NCI-H748 (cell line): ENCODE results near the gene ABCA7.

Experiments
- DNase-seq: peaks from one replicate; lab custom pipeline; 2025; ENCODE audit not compliant: unreplicated experiment; lab: John Stamatoyannopoulos, UW

ABCA7 gene

DNA sequence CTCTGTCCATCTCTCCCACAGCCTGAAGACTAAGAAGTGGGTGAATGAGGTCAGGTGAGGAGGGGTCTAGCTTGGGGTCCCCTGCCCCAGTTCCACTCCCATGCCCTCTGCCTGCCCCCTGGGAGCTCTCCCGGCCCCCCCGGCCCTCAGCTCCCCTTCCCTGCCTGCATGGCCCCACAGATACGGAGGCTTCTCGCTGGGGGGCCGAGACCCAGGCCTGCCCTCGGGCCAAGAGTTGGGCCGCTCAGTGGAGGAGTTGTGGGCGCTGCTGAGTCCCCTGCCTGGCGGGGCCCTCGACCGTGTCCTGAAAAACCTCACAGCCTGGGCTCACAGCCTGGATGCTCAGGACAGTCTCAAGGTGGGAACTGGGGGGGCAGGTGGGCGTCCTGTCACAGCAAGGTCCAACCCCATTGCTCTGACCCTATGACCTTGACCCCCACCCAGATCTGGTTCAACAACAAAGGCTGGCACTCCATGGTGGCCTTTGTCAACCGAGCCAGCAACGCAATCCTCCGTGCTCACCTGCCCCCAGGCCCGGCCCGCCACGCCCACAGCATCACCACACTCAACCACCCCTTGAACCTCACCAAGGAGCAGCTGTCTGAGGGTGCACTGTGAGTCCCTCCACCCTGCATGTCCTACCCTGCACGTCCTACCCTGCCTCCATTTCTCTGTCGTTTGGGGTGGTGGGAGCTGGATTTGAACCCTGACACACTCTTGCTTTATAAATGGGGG lies 16.1 kb downstream of the ABCA7 start:
- no peak for DNase-seq

DNA sequence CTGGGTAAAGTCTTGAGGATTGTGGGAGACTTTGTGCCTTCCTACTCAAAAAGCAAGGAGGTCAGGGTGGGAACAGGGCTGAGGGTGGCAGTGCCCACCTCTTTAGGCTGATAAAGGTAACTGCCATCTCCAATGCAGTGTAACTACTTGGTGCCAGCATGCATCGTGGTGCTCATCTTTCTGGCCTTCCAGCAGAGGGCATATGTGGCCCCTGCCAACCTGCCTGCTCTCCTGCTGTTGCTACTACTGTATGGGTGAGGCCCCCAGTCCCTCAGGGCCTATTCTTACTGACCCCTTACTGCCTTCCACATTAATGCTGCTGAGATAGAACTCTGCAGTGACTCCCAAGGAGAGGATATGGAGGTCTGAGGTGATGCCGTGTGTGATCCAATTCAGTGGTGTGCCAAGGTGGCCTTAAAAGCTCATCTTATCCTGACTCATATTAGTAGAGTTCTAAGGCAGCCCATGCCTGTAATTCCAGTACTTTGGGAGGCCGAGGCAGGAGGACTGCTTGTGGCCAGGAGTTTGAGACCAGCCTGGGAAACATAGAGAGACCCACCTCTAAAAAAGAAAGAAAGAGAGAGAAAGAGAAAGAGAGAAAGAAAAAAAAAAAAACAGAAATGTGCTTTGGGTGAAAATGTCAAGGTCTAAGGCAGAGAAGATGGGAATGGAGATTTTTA lies 17.4 kb downstream of the ABCA7 start:
- DNase-seq: no peak

DNA sequence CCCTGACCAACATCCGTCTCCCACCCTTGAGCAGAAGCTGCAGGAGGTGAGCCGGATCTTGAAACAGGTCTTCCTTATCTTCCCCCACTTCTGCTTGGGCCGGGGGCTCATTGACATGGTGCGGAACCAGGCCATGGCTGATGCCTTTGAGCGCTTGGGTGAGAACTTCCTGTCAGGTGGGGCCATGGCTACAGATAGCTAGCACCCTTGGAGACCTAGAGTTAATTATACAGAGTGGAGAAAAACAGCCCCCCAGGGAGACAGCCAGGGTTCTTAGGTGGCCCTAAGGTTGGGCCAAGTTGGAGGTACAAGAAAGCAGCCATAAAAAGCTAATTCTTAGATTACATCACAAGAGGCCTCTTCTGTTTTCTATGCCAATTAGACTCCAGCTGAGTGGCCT lies 18.2 kb downstream of the ABCA7 start:
- DNase-seq: no peak

DNA sequence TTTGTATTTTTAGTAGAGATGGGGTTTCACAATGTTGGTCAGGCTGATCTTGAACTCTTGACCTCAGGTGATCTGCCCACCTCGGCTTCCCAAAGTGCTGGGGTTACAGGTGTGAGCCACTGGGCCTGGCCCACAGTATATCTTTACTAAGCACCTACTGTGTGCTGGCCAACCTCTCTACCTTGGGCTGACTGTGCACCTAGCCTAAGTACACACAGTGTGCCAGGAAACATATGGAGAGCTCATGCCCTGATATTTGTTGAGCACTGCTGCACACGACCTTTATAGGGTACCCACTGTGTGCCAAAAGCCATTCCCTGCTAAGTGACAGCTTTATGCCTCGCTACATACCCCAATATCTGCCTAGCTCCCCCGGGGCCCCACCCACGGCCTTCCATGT lies 20.8 kb downstream of the ABCA7 start:
- no peak for DNase-seq

DNA sequence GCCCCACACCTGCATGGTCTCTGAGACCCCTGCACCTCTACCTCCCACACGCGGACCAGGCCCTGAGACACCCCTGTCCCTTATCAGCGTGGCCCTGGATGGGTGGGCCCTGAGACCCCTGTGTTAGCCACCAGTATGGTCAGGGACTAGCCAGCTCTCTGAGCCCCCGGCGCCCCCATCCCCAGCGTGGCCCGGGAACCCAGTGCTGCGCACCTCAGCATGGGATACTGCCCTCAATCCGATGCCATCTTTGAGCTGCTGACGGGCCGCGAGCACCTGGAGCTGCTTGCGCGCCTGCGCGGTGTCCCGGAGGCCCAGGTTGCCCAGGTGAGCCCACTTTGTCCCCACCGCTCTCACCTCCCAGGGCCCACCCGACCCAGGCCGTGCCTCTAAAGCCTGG lies 22.1 kb downstream of the ABCA7 start:
- DNase-seq: no peak

DNA sequence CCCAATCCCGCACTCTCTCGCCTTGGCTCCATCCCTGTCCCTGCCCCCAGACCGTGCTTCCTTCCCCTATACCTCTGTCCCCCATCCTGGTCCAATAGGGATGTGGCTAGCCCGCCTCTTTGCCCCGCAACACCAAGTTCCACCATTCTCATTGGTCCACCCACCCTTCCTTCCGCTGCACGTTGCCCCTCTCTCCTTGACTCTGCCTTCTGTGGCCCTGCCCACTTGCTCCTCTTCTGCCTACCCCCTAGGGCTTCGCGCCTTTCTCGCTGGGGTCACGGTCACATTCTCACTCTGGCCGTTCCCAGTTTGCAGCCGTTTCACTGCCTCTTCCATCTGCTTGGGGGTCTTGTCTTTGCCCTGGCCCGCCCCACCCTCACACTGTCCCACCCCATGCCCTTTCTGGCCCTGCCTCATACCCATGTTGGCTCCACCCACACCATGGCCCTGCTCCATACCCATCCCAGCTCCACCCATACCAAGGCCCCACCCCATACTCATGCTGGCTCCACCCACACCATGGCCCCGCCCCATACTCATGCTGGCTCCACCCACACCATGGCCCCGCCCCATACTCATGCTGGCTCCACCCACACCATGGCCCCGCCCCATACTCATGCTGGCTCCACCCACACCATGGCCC lies 22.6 kb downstream of the ABCA7 start:
- DNase-seq: no peak

DNA sequence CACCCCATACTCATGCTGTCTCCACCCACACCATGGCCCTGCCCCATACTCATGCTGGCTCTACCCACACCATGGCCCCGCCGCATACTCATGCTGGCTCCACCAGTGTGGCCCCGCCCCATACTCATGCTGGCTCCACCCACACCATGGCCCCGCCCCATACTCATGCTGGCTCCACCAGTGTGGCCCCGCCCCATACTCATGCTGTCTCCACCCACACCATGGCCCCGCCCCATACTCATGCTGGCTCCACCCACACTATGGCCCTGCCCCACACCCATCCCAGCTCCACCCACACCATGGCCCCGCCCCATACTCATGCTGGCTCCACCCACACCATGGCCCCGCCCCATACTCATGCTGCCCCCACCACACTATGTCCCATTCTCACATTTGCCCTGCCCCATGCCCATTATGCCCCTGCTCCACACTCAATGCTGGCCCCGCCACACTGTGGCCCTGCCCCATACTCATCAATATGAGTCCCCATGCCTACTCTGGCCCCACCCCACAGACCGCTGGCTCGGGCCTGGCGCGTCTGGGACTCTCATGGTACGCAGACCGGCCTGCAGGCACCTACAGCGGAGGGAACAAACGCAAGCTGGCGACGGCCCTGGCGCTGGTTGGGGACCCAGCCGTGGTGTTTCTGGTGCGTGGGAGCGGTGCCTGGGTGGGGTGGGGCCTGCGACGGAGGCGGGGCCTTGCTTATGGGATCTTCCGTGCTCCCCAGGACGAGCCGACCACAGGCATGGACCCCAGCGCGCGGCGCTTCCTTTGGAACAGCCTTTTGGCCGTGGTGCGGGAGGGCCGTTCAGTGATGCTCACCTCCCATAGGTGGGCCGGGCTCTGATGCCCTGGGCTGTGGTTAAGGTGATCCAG lies 23.4 kb downstream of the ABCA7 start:
- DNase-seq: no peak

DNA sequence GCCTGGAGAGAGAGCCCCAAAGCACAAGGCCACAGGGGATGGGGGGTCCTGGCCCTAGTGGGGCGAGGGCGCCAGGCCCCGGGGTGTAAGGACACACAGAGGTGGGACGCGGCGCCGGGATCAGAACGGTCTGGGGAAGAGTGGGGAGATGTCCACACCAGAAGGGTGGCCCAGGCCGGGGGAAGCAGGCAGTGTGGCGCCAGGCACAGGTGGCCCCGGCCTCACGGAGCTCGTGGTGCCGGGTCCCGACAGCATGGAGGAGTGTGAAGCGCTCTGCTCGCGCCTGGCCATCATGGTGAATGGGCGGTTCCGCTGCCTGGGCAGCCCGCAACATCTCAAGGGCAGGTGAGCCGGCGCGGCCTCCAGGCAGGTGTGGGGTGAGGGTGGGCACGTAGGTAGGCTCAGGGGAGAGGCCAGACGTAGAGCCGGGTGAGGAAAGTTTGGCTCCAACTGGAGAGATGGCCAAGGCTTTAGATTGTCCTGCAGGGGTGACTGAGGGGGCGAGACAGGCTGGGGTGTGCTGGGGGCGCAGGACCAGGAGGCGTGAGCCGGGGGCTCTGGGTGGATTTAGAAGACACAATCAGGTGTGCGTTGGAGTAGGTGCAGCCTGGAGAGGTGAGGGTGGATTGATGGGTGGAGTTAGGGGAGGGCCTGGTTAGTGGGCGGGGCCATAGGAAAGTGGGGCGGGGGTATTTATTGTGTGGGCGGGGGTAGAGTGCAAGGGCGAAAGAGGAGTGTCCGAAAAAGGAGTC lies 24.2 kb downstream of the ABCA7 start:
- DNase-seq: peak; percentile 49

DNA sequence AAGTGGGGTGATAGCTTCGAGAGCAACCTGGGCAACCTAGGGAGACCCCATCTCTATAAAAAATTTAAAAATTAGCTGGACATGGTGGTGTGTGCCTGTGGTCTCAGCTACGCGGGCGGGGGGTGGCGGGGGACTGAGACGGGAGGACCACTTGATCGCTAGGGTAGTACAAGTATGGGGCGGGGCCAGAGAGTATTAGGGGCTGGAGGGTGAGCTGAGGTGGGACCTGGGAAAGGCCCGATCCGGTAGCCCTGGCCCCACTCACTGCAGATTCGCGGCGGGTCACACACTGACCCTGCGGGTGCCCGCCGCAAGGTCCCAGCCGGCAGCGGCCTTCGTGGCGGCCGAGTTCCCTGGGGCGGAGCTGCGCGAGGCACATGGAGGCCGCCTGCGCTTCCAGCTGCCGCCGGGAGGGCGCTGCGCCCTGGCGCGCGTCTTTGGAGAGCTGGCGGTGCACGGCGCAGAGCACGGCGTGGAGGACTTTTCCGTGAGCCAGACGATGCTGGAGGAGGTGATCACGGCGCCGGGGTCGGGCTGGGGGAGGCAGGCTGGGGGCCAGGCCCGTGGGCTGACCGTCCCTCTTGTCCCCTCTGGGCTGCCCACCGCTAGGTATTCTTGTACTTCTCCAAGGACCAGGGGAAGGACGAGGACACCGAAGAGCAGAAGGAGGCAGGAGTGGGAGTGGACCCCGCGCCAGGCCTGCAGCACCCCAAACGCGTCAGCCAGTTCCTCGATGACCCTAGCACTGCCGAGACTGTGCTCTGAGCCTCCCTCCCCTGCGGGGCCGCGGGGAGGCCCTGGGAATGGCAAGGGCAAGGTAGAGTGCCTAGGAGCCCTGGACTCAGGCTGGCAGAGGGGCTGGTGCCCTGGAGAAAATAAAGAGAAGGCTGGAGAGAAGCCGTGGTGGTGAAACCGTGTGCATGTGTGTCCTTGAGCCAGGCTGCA lies 25.0 kb downstream of the ABCA7 start:
- DNase-seq: peak; percentile 73

DNA sequence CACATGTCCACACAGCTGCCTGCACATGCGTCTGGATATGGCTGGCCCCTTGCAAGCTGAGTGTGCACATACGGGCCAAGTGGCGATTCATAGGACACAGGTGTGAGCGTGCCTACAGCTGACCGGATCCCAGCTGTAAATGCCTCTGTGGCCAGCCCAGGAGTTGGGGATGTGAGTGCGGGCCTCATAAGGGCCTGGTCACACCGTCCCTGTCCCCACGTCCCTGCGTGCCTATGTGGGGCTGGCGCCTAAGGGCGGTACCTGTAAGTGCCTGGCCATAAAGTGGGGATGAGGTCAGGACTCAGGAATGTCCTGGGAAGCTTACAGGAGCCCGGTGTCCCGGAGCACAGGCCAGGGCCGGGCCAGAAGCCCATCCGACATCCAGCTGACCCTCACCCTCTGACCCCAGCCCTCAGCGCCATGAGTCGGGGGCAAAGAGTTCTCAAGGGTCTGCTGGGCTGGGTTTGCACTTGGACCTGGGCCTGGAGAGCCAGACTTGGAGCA lies 25.8 kb downstream of the ABCA7 start:
- no peak for DNase-seq

DNA sequence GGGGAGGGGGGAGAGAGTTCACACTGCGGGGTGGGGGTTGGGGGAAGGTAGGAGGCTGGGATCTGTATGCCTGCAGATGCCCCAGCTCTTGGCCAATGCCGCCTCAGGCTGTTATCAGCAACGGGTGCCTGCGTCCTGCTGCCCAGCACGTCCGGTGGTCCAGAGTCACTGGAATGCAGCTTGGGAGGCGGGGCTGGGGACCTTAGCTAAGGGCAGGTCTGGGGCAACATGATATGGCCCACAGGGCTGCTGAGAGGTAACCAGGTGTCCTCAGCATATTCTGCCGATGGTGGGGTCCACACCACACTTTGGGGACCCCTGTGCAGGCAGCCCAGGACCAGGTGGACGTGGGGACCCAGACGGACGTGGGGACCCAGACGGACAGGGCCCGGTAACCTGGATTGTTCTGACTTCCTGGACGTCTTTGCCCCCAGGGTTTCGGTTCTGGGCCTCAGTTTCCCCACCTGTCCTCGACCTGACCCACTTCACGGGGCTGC lies 26.4 kb downstream of the ABCA7 start:
- DNase-seq: no peak

DNA sequence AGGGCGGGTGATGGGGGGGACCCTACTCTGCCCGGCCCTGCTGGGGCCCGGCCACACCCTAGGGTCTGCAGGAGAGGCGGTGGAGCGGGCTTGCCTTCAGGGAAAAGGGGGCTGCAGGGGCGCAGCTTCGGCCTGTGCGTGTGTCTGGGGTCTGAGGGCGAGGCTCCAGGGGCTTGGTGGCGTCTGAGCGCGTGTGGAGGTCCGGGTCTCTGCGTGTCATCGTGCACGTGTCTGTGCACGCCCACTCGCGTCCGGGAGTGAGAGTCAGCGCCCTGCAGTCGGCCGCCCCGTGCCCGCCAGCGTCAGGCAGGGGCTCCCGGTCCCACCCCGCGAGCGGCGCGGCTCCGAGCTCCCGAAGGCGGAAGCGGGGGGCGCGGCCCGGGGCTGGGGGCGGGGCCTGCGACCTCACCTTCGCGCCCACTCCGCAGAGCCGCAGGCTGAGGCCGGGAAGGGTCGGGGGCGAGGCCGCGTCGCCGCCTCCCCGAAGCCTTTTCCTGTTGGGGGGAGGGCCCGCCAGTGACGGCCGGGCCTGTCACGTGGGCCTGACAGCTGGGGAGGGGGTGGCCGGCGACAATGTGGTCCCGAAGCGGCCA lies 26.9 kb downstream of the ABCA7 start, which contains the start of gene ARHGAP45:
TSS of gene ARHGAP45 (plus strand) at position 420 of the 593 bp plus-strand sequence. CDS start 239 bp downstream, outside the sequence.
- peak; percentile 49 for DNase-seq

DNA sequence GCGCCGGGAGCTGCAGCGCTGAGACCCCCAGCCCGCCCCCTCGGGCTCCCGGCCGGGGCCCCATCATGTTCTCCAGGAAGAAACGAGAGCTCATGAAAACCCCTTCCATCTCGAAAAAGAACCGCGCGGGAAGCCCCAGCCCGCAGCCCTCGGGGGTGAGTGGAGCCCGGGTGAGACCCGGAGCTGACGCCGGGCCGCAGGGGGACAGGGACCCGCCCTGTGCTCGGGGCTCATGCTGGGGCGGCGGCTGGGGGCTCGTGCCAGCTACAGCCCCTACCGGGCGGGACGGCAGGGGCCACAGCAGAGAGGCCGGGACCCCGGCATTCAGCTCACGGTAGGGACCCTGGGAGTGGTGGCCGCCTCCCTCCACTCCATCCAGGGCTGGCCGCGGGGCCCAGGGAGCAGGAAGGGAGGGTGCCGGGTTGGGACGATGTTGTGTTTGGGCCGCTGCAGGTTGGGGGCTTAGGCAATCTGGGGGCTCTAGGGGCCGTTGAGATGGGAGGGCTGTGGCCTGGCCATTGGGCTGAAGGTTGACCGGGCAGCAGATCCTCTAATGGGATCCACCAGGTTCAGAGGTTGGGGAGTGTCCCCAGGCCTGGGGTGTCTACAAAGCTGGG lies 27.5 kb downstream of the ABCA7 start:
- DNase-seq: no peak

DNA sequence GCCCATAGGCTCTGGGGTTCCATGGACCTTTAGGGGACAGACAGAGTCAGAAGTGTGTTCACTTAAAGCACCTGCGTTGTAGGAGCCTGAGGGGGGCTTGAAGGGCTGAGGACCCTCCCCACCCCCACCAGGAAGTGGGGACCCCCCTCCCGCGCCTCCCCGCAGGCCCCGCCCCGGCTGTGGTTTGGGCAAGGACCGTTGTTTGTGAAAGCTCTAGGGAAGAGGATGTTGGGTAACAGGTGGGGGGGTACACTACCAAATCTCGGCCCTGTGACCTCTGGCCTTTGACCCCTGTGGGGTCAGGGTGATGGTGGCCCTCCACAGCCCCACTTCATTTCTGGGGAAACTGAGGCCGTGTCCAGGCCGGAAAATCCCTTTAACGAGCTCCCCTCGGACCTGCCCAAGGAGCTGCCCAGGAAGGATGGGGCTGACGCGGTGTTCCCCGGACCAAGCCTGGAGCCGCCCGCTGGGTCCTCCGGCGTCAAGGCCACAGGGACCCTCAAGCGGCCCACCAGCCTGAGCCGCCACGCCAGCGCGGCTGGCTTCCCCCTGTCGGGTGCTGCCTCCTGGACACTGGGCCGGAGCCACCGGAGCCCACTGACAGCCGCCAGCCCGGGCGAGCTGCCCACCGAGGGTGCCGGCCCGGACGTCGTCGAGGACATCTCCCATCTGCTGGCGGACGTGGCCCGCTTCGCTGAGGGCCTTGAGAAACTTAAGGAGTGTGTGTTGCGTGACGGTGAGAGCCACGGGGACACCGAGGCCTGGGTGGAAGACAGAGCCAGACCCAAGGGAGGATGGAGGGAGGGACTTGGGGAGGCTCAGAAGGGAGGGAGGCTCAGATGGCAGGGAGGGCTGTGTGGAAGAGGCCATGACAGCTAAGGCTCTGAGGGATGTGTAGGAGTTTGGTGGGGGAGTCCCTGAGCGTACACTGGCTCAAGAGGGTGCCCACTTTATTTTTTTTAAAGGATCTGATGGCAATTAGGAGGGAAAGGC lies 28.4 kb downstream of the ABCA7 start:
- DNase-seq: no peak

DNA sequence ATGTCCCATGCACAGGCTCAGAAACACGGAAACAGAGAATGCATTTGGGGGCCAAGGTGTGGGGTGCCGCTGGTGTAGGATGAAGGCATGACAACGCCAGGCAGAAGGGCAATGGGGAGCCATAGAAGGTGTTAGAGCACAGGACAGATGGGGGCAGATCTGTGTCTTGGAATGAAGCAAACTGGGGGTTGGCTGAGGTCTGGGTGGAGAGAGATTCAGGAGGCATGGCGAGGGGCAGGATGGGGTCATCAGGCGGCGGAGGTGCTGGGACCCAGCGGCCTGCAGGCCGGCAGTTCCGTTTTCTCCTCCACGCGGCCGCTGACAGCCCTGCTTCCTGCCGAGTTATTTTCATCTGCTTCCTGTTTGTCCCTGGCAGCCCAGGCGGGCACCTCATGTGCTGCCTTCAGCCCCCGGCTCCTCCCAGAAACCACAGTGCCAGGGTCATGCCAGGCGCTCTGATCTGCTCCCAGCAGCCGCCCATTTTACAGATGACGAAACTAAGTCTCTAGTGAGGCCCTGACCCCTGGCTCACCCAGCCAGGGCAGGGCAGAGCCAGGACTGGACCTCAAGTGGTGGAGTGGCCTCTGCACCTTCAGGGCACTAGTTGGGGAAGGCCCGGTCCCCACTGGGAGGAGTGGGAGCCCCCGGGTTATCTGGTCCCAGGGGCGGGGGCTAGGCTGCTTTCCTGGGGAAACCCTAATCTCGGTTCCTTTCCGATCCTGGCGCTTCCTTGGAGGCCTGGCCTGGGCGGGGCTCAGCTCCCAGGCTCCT lies 29.3 kb downstream of the ABCA7 start:
- DNase-seq: no peak

DNA sequence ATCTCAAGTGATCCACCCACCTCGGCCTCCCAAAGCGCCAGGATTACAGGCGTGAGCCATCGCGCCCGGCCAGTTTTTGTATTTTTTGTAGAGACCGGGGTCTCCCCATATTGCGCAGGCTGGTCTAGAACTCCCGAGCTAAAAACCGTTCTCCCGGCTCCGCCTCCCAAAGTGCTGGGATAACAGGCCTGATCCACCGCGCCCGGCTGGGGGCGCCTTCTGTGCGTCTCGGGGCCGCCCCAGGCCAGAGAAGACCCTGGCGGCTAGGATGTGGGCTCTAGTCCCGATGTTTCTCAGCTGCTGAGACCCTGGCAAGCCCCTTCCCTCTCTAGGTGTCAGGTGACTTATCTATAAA lies 30.6 kb downstream of the ABCA7 start:
- peak; percentile 18 for DNase-seq
